Gastroesophageal sphincter (tissue), 3 donors: ENCODE results near the gene ELMO1.

Experiments
- CTCF ChIP-seq, 4 experiments: fragments of 200-600 bp in 2 of 4; fragments of 450-650 bp in 2 of 4; sonication (generic) in 1 of 4; IDR thresholded peaks; one replicate each; pipeline ENCODE4 v1.5.1; 2017 to 2019; ENCODE audit warnings: antibody characterized with exemption in 4 of 4, mild to moderate bottlenecking in 2 of 4, moderate library complexity in 2 of 4
- EP300 ChIP-seq: sonication (generic); formaldehyde crosslinking; IDR thresholded peaks from one replicate; pipeline ENCODE4 v1.6.1; 2017; ENCODE audit warnings: antibody characterized with exemption, mild to moderate bottlenecking

GRCh38 chr7:37349979-37350590 is 98.6 kb downstream of the ELMO1 start:
- TF ChIP-seq CTCF (IDR thresholded peaks at IDR 0.05) (no peak), EP300 (no peak)
